Activated effector memory CD4-positive, alpha-beta T cell treated with Interleukin-2 at 50 U/mL for 16 hours (primary cell): ENCODE measurements around the gene FUCA1.

Experiments used
- DNase-seq: peaks from one replicate; pipeline ENCODE4 v3.0.0-alpha.2; 2020

The FUCA1 gene

DNA sequence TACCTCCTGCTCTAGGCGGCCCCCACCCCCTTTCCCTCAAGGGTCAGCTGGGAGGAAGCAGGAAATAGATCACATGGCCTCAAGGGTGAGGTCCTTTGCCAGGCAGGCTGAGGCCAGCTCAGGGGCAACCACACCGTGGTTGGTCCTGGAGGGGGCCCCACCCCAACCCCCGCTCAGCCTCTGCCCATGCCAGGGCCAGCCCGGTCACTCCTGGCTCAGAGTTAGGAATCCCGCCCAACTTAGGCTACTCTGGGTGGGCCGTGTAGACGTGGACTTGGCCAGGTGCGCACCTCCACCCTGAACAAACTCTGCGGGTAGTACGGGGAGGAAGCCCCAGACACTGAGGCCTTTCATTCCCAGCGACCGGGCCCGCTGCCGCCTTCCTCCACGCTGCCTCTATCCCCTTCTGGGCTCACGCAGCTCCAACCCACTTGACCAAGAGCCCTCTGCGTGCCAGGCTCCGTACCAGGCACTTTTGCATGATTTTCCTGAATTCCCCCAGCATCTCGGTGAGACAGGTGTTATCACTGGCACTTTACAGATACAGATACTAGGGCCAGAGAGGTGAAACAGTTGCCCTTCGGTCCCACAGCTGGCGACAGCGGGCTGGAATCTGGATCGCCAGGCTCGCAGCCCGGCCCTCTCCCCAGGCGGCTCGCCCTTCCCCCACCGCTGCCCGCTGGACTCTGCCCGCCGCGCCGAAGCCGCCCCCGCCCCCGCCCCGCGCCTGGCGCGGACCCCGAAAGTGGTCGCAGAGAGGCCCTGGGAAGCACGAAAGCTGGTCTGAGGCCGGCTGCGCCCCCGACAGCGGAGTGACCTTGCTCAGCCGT is 68.3 kb downstream of the FUCA1 start:
- peak; percentile 12 for DNase-seq

DNA sequence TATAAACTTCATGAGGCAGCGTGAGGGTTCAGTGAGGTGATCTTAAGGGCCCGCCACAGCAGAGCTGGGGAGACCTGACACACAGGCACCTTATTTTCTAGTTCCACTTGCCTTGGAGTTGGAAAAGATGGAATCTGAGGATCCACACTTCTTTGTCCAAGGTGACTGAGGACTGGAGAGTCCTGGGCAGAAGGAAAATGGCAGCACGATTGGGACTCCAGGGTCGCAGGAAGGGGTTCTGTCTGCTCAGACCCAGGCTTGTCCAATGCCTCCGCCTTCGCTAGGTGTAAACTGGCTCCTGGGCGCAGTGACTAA is 68.9 kb downstream of the FUCA1 start:
- DNase-seq = no peak

GRCh38 chr1:23798662-23799142 is 69.4 kb downstream of the FUCA1 start:
- no peak for DNase-seq

- no peak for DNase-seq
Observed at GRCh38 chr1:23797478-23798448, 70.3 kb downstream of the FUCA1 start.

GRCh38 chr1:23796466-23797271 is 71.4 kb downstream of the FUCA1 start:
- no peak for DNase-seq

- DNase-seq = no peak
Observed at GRCh38 chr1:23795676-23796465, 72.2 kb downstream of the FUCA1 start.
